GM18508 (cell line): ENCODE results near the gene XAGE2.

Source experiments
- ATAC-seq: cut with Tn5 transposase; IDR thresholded peaks from one replicate; pipeline ENCODE4 v1.9.1; 2021; ENCODE audit warnings: moderate number of reproducible peaks; ENCODE audit not compliant: insufficient read depth, unreplicated experiment

Gene XAGE2

GRCh38 chrX:52422884-52423283 is 54.1 kb downstream of the XAGE2 start:
- ATAC-seq, result no peak

GRCh38 chrX:52424656-52425055 is 55.8 kb downstream of the XAGE2 start:
- ATAC-seq, result no peak
